ENCODE measurements around the gene DUSP16.

The DUSP16 gene

DNA sequence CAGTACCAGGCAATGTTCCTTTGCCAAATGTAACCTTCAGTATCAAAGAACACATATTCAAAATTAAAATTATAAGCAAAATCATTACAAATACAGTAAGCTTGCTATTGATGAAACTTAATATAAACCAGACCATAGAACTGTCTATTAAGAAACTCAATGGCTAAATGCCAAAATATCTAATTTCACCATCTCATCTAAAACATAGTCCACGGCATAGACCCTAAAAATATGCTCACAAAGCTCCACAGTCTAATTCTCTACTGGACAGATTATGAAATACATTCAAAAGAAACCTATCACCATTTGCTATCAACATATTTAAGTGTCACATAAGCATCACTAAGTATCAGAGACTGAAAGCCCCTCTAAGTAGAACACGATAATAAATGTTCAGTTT, 25.2 kb downstream of the DUSP16 start:
- Histone ChIP-seq H3K4me1 (ENCODE audit: insufficient read depth, low read length) (peaks cover 9% of the 10 kb centered on the region), H3K9me3 (ENCODE audit: insufficient read depth, low read length, severe bottlenecking) (no peaks in the 10 kb centered on the region)
- TF ChIP-seq CTCF (IDR thresholded peaks at IDR 0.05; ENCODE audit: borderline replicate concordance, extremely low read depth, low read length, poor library complexity, severe bottlenecking): no peak
- TF ChIP-seq EZH2 (IDR thresholded peaks at IDR 0.05; ENCODE audit: borderline replicate concordance, low read depth, low read length, severe bottlenecking): no peak

GRCh38 chr12:12534975-12535374, 27.7 kb downstream of the DUSP16 start:
- H3K79me2 ChIP-seq (ENCODE audit: insufficient read depth, low read length): no peaks in the 10 kb centered on the region
- H3K27ac ChIP-seq (ENCODE audit: low read length): no peak overlapping the region
- H3K9ac ChIP-seq (ENCODE audit: low read depth, low read length): no peak overlapping the region
- H3K4me1 ChIP-seq (ENCODE audit: insufficient read depth, low read length): no peaks in the 10 kb centered on the region
- H3K4me3 ChIP-seq (ENCODE audit: low read depth in 1 of 2, low read length in 2 of 2): no peak overlapping the region
- H4K20me1 ChIP-seq (ENCODE audit: insufficient read depth, low read length): no peaks in the 10 kb centered on the region
- H3K4me2 ChIP-seq (ENCODE audit: insufficient read depth, low read length): no peak overlapping the region
- no peak for DNase-seq
- TF ChIP-seq EZH2 (IDR thresholded peaks at IDR 0.05; ENCODE audit: borderline replicate concordance, low read depth, low read length, severe bottlenecking) (no peak), CTCF (IDR thresholded peaks at IDR 0.05; ENCODE audit: borderline replicate concordance, extremely low read depth, low read length, poor library complexity, severe bottlenecking) (no peak)
- no peak for ATAC-seq (ENCODE audit: insufficient read depth, low read depth)
- H3K9me3 ChIP-seq (ENCODE audit: insufficient read depth, low read length, severe bottlenecking): no peaks in the 10 kb centered on the region
- no peak overlapping the region for H2AFZ ChIP-seq (ENCODE audit: low read depth, low read length)
- H3K27me3 ChIP-seq (ENCODE audit: insufficient read depth, low read length, poor library complexity): peaks cover 9% of the 10 kb centered on the region
- no peaks in the 10 kb centered on the region for H3K36me3 ChIP-seq (ENCODE audit: insufficient read depth, low read length)

More for the DNA sequence above, 25.2 kb downstream of the DUSP16 start:
- no peaks in the 10 kb centered on the region for H3K79me2 ChIP-seq (ENCODE audit: insufficient read depth, low read length)
- no peak overlapping the region for H3K9ac ChIP-seq (ENCODE audit: low read depth, low read length)
- ATAC-seq (ENCODE audit: insufficient read depth, low read depth) (no peak), DNase-seq (no peak)
- H3K4me3 ChIP-seq (ENCODE audit: low read depth in 1 of 2, low read length in 2 of 2): no peak overlapping the region
- no peaks in the 10 kb centered on the region for H4K20me1 ChIP-seq (ENCODE audit: insufficient read depth, low read length)
- H3K27me3 ChIP-seq (ENCODE audit: insufficient read depth, low read length, poor library complexity): peaks cover 9% of the 10 kb centered on the region
- no peaks in the 10 kb centered on the region for H3K36me3 ChIP-seq (ENCODE audit: insufficient read depth, low read length)
- H3K27ac ChIP-seq (ENCODE audit: low read length): no peak overlapping the region
- H3K4me2 ChIP-seq (ENCODE audit: insufficient read depth, low read length): no peak overlapping the region
- H2AFZ ChIP-seq (ENCODE audit: low read depth, low read length): no peak overlapping the region

DNA sequence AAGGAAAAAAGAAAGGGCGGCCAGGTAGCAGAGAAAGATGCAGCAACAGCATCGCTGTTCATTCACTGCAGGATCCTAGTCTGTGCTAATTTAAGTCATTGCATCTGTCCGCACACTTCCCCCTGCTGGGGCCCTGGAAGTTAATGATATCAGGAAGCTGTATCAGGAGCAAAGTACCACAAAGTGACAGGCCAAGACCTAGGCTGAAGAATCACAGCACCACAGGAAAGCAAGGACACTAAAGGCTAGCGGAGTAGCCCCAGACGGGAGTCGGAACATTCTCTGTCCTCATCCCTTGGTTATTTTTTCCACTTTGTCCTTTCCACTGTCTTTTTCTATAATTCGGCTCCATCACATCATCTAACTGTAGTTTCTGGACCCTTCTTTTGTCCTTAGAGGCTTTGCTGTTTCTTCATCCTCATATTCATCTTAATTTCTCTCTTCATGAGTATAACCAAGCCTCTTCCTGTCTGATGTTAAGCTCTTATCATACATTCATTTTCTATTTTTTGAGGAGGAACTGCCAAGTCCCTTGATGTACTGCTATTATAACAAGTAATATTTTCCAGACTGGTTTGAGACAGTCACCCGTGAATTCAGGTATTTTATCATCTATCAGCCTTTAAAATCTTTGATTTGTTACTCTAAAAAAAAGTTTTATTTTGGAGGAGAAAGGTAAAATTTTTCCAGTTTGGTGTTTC, 28.3 kb downstream of the DUSP16 start:
- peaks cover 9% of the 10 kb centered on the region for H3K27me3 ChIP-seq (ENCODE audit: insufficient read depth, low read length, poor library complexity)
- H3K36me3 ChIP-seq (ENCODE audit: insufficient read depth, low read length): no peaks in the 10 kb centered on the region
- DNase-seq (no peak), ATAC-seq (ENCODE audit: insufficient read depth, low read depth) (no peak)
- no peaks in the 10 kb centered on the region for H3K4me1 ChIP-seq (ENCODE audit: insufficient read depth, low read length)
- no peak overlapping the region for H2AFZ ChIP-seq (ENCODE audit: low read depth, low read length)
- H3K4me3 ChIP-seq (ENCODE audit: low read depth in 1 of 2, low read length in 2 of 2): no peak overlapping the region
- no peak overlapping the region for H3K9ac ChIP-seq (ENCODE audit: low read depth, low read length)
- H3K4me2 ChIP-seq (ENCODE audit: insufficient read depth, low read length): no peak overlapping the region
- H4K20me1 ChIP-seq (ENCODE audit: insufficient read depth, low read length): no peaks in the 10 kb centered on the region
- no peak overlapping the region for H3K27ac ChIP-seq (ENCODE audit: low read length)
- no peaks in the 10 kb centered on the region for H3K9me3 ChIP-seq (ENCODE audit: insufficient read depth, low read length, severe bottlenecking)
- TF ChIP-seq EZH2 (IDR thresholded peaks at IDR 0.05; ENCODE audit: borderline replicate concordance, low read depth, low read length, severe bottlenecking): no peak
- TF ChIP-seq CTCF (IDR thresholded peaks at IDR 0.05; ENCODE audit: borderline replicate concordance, extremely low read depth, low read length, poor library complexity, severe bottlenecking): no peak
- H3K79me2 ChIP-seq (ENCODE audit: insufficient read depth, low read length): no peaks in the 10 kb centered on the region
